ENCODE measurements around the gene CHM.

The CHM gene

GRCh38 chrX:85905851-85906250 is 141.5 kb downstream of the CHM start:
- DNase-seq (ENCODE audit: low read depth in 2 of 2) = no peak

- no peak for DNase-seq (ENCODE audit: low read depth in 2 of 2)
Measured at GRCh38 chrX:85903692-85904471, 143.5 kb downstream of the CHM start.

DNA sequence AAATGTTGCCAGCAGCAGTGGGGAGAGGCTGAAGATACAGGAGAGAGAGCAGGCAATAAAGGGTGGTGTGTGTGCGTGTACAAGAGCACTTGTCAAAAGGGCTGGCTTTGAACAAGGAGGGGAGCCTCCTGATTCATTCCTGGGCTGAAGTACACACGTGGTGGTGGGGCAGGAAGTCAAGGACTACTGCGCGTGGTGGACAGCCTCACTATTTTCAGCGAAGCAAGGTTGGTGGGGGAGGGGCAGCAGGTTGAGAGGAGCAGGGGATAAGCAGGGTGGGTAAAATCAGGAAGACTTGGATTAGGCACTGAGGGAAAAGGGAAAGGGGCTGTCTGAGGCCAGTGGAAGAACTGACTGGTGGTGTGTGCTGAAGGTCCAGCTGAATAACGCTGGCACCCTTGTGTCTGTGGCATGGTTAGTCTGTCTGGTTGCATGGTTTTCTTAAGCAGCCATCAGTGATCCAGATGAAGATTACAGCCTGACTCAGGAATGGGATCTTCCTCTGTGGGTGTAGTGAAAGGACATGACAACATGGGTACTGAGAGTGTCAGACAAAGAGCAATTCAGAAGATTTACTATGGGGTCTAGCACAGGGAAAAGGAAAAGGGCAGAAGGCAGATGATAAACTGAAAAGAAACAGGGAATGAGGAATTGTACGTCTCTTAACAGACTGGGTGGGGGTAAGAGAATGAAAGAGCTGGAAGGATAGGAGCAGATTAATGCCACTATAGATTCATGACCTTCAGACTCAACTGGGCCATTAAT is 149.8 kb downstream of the CHM start:
- DNase-seq (ENCODE audit: low read depth in 2 of 2) = no peak

DNA sequence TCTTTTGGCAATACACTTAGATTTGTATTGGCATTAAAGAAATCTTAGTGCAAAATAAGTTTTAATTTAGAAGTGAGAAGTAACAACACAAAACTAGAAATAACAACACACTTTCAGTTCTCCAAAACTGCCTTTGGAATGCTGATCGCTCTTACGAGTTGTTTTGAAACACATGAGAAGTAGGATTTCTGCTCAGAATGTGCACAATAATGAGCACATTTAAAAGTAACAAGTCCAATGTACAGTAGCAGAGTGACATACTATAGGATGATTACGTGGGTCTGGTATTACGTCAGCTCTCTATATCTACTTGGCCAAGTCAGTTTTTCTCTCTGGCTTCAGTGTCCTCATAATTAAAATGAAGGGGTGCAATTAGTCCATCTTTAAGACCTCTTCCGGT is 164.8 kb downstream of the CHM start:
- DNase-seq (ENCODE audit: low read depth in 2 of 2) = no peak

DNA sequence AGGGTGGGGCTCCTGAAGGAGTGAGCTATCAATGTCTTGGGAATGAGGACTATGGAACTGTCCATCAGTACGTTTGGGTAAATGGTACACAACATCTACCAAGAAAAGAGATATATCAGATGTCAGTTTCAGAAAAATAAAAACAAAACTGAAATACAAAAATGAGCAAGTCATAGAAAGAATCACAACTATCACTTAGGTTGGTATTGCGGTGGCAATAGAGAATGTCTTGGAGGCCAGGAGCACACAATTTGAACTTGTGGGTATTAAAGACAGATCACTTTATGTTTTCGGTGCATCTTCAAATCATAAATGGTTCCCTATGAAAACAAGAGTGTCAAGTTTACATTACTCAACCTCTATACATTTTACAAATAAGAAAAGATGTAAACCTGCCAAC is 176.8 kb downstream of the CHM start:
- DNase-seq (ENCODE audit: low read depth in 2 of 2) = no peak

GRCh38 chrX:85865324-85865723 is 182.0 kb downstream of the CHM start:
- no peak for DNase-seq (ENCODE audit: low read depth in 2 of 2)

DNA sequence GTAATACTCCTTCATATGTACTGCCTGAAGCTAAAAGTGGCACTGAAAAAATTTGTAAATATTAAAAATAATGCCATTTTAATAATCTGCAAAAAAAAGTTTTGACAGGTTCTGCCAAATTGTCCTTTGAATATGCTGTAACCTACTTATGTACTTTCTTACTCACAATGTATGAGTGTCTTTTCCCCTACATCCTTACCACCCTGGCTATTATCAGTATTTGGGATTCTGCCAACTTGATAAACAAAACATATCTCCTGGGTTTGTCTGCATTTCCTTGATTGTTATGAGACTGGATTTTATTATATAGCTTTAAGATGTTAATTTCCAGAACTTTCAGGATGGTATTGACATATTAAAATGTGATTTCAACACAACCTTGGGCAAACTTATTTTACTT is 187.9 kb downstream of the CHM start:
- no peak for DNase-seq (ENCODE audit: low read depth in 2 of 2)

GRCh38 chrX:85851418-85851817 is 195.9 kb downstream of the CHM start:
- DNase-seq (ENCODE audit: low read depth in 2 of 2) = no peak

GRCh38 chrX:85836868-85837267 is 210.5 kb downstream of the CHM start:
- DNase-seq (ENCODE audit: low read depth in 2 of 2) = no peak

DNA sequence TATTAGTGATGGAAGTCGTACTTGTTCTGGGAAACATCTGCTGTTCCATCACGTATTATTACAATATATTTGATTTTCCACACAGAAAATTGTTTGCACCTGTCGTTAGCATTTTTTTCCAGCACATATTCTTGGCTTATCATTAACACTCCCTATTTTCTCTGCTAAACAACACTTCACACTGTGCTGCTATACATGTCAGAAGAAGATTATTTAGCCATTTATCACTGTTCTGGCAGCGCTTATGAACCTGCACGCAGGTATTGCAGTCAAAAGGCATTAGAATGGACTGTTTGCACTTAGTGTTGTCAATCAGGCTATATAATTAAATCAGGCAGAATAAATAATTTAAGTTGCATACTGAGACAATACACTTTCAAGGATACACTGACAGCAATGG is 218.6 kb downstream of the CHM start:
- DNase-seq (ENCODE audit: low read depth in 2 of 2) = no peak

DNA sequence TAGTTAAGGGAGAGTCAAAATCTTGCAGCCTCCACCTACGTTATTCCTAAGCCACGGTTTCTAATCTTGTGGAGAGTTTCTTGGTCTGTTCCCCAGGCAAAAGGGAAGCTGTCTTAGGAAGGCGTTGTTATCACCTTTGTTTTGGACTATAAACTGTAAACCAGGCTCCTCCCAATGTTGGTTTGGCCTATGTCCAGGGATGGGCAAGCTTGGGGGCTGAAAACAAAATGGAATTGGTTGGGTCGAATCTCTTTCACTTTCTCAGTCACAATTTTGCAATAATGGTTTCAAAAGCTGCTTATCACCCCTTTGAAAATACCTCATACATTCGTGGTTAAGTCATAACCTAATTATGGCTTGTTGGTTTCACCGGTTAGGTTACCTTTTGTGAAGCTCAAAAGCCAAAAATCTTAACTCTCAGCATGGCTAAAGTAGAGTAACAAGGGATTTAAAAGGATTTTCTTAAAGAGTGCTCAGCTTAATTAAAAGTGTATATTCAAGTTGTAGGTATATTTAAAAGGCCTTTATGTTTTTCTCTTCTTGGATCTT is 232.1 kb downstream of the CHM start:
- DNase-seq (ENCODE audit: low read depth in 2 of 2) = no peak
